GM19035 (cell line): Measurements from ENCODE around the gene RAB19.

ENCODE experiments used
- ATAC-seq: cut with Tn5 transposase; IDR thresholded peaks from one replicate; pipeline ENCODE4 v1.9.1; 2021; ENCODE audit not compliant: unreplicated experiment

Gene RAB19

GRCh38 chr7:140403878-140404564 lies at the start of gene RAB19:
TSS of gene RAB19 (plus strand) at chr7:140404058. CDS start at chr7:140407647, 3,589 bp downstream.
- no peak for ATAC-seq

- ATAC-seq, result no peak
Observed at GRCh38 chr7:140358024-140358411, 45.8 kb upstream of the RAB19 start.

GRCh38 chr7:140358412-140359051 lies 45.3 kb upstream of the RAB19 start:
- ATAC-seq, result peak; percentile 29

- no peak for ATAC-seq
Observed at GRCh38 chr7:140360697-140361229, 43.1 kb upstream of the RAB19 start.

- no peak for ATAC-seq
Observed at GRCh38 chr7:140364819-140365218, 39.0 kb upstream of the RAB19 start.

GRCh38 chr7:140367528-140367927 lies 36.3 kb upstream of the RAB19 start:
- ATAC-seq, result no peak

GRCh38 chr7:140369294-140369693 lies 34.6 kb upstream of the RAB19 start:
- no peak for ATAC-seq

- ATAC-seq, result no peak
Observed at GRCh38 chr7:140375323-140375722, 28.5 kb upstream of the RAB19 start.

- ATAC-seq, result no peak
Observed at GRCh38 chr7:140375892-140376730, 27.7 kb upstream of the RAB19 start.

- ATAC-seq, result no peak
Observed at GRCh38 chr7:140383954-140384713, 19.7 kb upstream of the RAB19 start.

- no peak for ATAC-seq
Observed at GRCh38 chr7:140384894-140385545, 18.8 kb upstream of the RAB19 start.

- no peak for ATAC-seq
Observed at GRCh38 chr7:140389445-140389844, 14.4 kb upstream of the RAB19 start.

- no peak for ATAC-seq
Observed at GRCh38 chr7:140390034-140390433, 13.8 kb upstream of the RAB19 start.

- peak; percentile 55 for ATAC-seq
Observed at GRCh38 chr7:140390466-140391190, 13.2 kb upstream of the RAB19 start.

- no peak for ATAC-seq
Observed at GRCh38 chr7:140391634-140392033, 12.2 kb upstream of the RAB19 start.

GRCh38 chr7:140393756-140394306 lies 10.0 kb upstream of the RAB19 start:
- ATAC-seq, result no peak

- peak; percentile 98 for ATAC-seq
Observed at GRCh38 chr7:140397784-140398750, 5.8 kb upstream of the RAB19 start, which contains the start of gene SLC37A3. TSS of gene SLC37A3 (minus strand) at chr7:140398530. CDS start at chr7:140382526, 16,004 bp downstream.

GRCh38 chr7:140398821-140399220 lies 5.0 kb upstream of the RAB19 start:
- no peak for ATAC-seq
